Endodermal cell (in vitro differentiated cells): ENCODE data around the gene ALG8. TPM values are rescaled to one million over a fixed set of nuclear protein-coding genes. Genes with fewer than 3 reads are reported as not detected.
A peak's percentile ranks its signal among the peaks of the same experiment; 100 is the strongest.

Experiments
- DNase-seq: peaks from one replicate; pipeline ENCODE4 v3.0.0-alpha.2; 2017
- H3K27ac ChIP-seq: 2 replicates; pipeline ENCODE4 v1.5.1; 2013; ENCODE audit warnings: mild to moderate bottlenecking, low read depth, low read length, moderate library complexity
- H3K27me3 ChIP-seq: 2 replicates; pipeline ENCODE4 v1.6.1; 2013; ENCODE audit warnings: mild to moderate bottlenecking, low read length, moderate library complexity; ENCODE audit not compliant: insufficient read depth, control insufficient read depth, poor library complexity, severe bottlenecking
- H3K36me3 ChIP-seq: 2 replicates; pipeline ENCODE4 v1.7.0; 2013; ENCODE audit warnings: mild to moderate bottlenecking, low read length, moderate library complexity; ENCODE audit not compliant: control insufficient read depth, insufficient read depth
- H3K4me1 ChIP-seq: one replicate; pipeline ENCODE4 v1.7.0; 2013; ENCODE audit warnings: low read length; ENCODE audit not compliant: control insufficient read depth, insufficient read depth
- H3K4me3 ChIP-seq: 2 replicates; pipeline ENCODE4 v1.5.1; 2013; ENCODE audit warnings: mild to moderate bottlenecking, low read length, moderate library complexity
- H3K9ac ChIP-seq: 2 replicates; pipeline ENCODE4 v1.6.1; 2013; ENCODE audit warnings: mild to moderate bottlenecking, low read length, moderate library complexity; ENCODE audit not compliant: poor library complexity, severe bottlenecking; ENCODE audit errors: extremely low read depth
- H3K9me3 ChIP-seq: 2 replicates; pipeline ENCODE4 v1.6.1; 2013; ENCODE audit warnings: mild to moderate bottlenecking, low read length, moderate library complexity; ENCODE audit not compliant: control insufficient read depth
- H3K27ac Mint-ChIP-seq: 2 replicates; pipeline ENCODE4 v1.8.0; 2020; ENCODE audit warnings: mixed read lengths
- H3K27me3 Mint-ChIP-seq: 2 replicates; pipeline ENCODE4 v1.8.0; 2021; ENCODE audit warnings: mild to moderate bottlenecking, mixed read lengths; ENCODE audit not compliant: insufficient read depth
- H3K36me3 Mint-ChIP-seq: 2 replicates; pipeline ENCODE4 v1.8.0; 2020; ENCODE audit warnings: low read depth, mixed read lengths
- H3K4me1 Mint-ChIP-seq: 2 replicates; pipeline ENCODE4 v1.8.0; 2020; ENCODE audit warnings: mixed read lengths
- H3K4me3 Mint-ChIP-seq: 2 replicates; pipeline ENCODE4 v1.8.0; 2020; ENCODE audit warnings: mild to moderate bottlenecking, moderate library complexity, mixed read lengths
- H3K9me3 Mint-ChIP-seq: 2 replicates; pipeline ENCODE4 v1.8.0; 2020; ENCODE audit warnings: mild to moderate bottlenecking, mixed read lengths
- CTCF ChIP-seq: fragments of 200-600 bp; sonication (generic); conservative IDR thresholded peaks from 2 replicates; pipeline ENCODE4 v1.5.0; 2021; ENCODE audit warnings: antibody characterized with exemption, mild to moderate bottlenecking
- WGBS, 2 experiments: methylation state at CpG; one replicate each; pipeline versions ENCODE4 v1.1.5 to v1.1.7; 2013; ENCODE audit warnings: missing lambda C conversion rate in 2 of 2, mixed read lengths in 1 of 2; ENCODE audit not compliant: insufficient coverage in 1 of 2, insufficient read length in 1 of 2; 5-methylcytosine and 5-hydroxymethylcytosine counted together
- total RNA-seq, 2 donors: library from RNA; stranded (reverse); fragmentation: NEBNext Ultra II Directional in 1 of 2; extraction: Animal tissue kit (Norgen Biotek cat#: 25700) in 1 of 2; gene quantifications; 2 replicates in 1 of 2; 3 replicates in 1 of 2; pipeline ENCODE4 v1.2.1, GENCODE V29; 2021

The ALG8 gene
- total RNA-seq, 2 donors from 2014 or later, result 72.1 to 81.4 TPM

- Mint-ChIP-seq H3K4me3 (peak overlapping the region; percentile 86), H3K4me1 (peaks cover 15% of the 10 kb centered on the region), H3K36me3 (peaks cover 2% of the 10 kb centered on the region), H3K27ac (peak overlapping the region; percentile 82), H3K9me3 (no peaks in the 10 kb centered on the region), H3K27me3 (peaks cover 22% of the 10 kb centered on the region)
- Histone ChIP-seq H3K27me3 (no peaks in the 10 kb centered on the region), H3K4me1 (peaks cover 10% of the 10 kb centered on the region), H3K9ac (no peak overlapping the region), H3K27ac (no peak overlapping the region), H3K36me3 (no peaks in the 10 kb centered on the region), H3K9me3 (no peaks in the 10 kb centered on the region), H3K4me3 (peak overlapping the region; percentile 84)
- TF ChIP-seq CTCF, result no peak
- DNase-seq, result no peak
- 30 to 36% methylated on average over 18 to 30 of the region's 31 CpGs for WGBS, 2 experiments
Observed at GRCh38 chr11:78187366-78188285, 48.2 kb upstream of the ALG8 start.

GRCh38 chr11:78181185-78181584 is 41.8 kb upstream of the ALG8 start:
- no peaks in the 10 kb centered on the region for H3K9me3 ChIP-seq
- no peak overlapping the region for H3K9ac ChIP-seq
- Mint-ChIP-seq H3K4me3 (no peak overlapping the region), H3K36me3 (peaks cover 3% of the 10 kb centered on the region), H3K4me1 (peaks cover 35% of the 10 kb centered on the region), H3K27me3 (no peaks in the 10 kb centered on the region), H3K9me3 (no peaks in the 10 kb centered on the region), H3K27ac (no peak overlapping the region)
- peaks cover 11% of the 10 kb centered on the region for H3K4me1 ChIP-seq
- TF ChIP-seq CTCF, result no peak
- no peaks in the 10 kb centered on the region for H3K36me3 ChIP-seq
- no peak overlapping the region for H3K27ac ChIP-seq
- 94 to 97% methylated on average over 2 of the region's 2 CpGs for WGBS, 2 experiments
- no peaks in the 10 kb centered on the region for H3K27me3 ChIP-seq
- no peak overlapping the region for H3K4me3 ChIP-seq
- DNase-seq, result no peak

- Mint-ChIP-seq H3K36me3 (peaks cover 5% of the 10 kb centered on the region), H3K9me3 (no peaks in the 10 kb centered on the region), H3K4me1 (peaks cover 35% of the 10 kb centered on the region), H3K4me3 (no peak overlapping the region), H3K27ac (no peak overlapping the region), H3K27me3 (no peaks in the 10 kb centered on the region)
- no peak overlapping the region for H3K4me3 ChIP-seq
- H3K4me1 ChIP-seq, result peaks cover 11% of the 10 kb centered on the region
- H3K9ac ChIP-seq, result no peak overlapping the region
- H3K9me3 ChIP-seq, result no peaks in the 10 kb centered on the region
- WGBS, 2 experiments, result 95 to 100% methylated on average over 1 to 3 of the region's 4 CpGs
- no peaks in the 10 kb centered on the region for H3K36me3 ChIP-seq
- no peak for TF ChIP-seq CTCF
- no peak for DNase-seq
- H3K27me3 ChIP-seq, result no peaks in the 10 kb centered on the region
- H3K27ac ChIP-seq, result no peak overlapping the region
Observed at GRCh38 chr11:78180751-78181150, 41.3 kb upstream of the ALG8 start.
